Endothelial cell of umbilical vein (primary cell): ENCODE measurements around the gene SATB1.

Experiments
- EZH2 ChIP-seq: IDR thresholded peaks from 2 replicates; pipeline ENCODE4 v1.6.1; 2012; ENCODE audit warnings: borderline replicate concordance, low read depth, mild to moderate bottlenecking, moderate library complexity, low read length, inconsistent platforms; ENCODE audit not compliant: severe bottlenecking
- FOS ChIP-seq: IDR thresholded peaks from 2 replicates; pipeline ENCODE4 v1.6.1; 2011; ENCODE audit warnings: mild to moderate bottlenecking, low read length, moderate library complexity, borderline replicate concordance; ENCODE audit not compliant: insufficient read depth
- GATA2 ChIP-seq: IDR thresholded peaks from 2 replicates; pipeline ENCODE4 v1.7.0; 2011; ENCODE audit warnings: low read depth, mild to moderate bottlenecking, moderate library complexity, mixed read lengths, low read length; ENCODE audit not compliant: insufficient read length, insufficient read depth
- JUN ChIP-seq: IDR thresholded peaks from 2 replicates; pipeline ENCODE4 v1.6.1; 2011; ENCODE audit warnings: borderline replicate concordance, low read depth; ENCODE audit not compliant: insufficient read length, insufficient read depth
- MYC ChIP-seq: IDR thresholded peaks from one replicate; pipeline ENCODE4 v1.6.1; 2011; ENCODE audit warnings: mild to moderate bottlenecking, low read depth, low read length
- POLR2A ChIP-seq: IDR thresholded peaks from 2 replicates; pipeline ENCODE4 v1.6.1; 2012; ENCODE audit warnings: low read depth, mild to moderate bottlenecking, control low read depth, low read length
- POLR2AphosphoS5 ChIP-seq: IDR thresholded peaks from 2 replicates; pipeline ENCODE4 v1.6.1; 2012; ENCODE audit warnings: low read depth, mild to moderate bottlenecking, control low read depth, low read length, moderate library complexity; ENCODE audit not compliant: insufficient read depth
- TF ChIP-seq, protein P1 (sequence below), 2 donors: IDR thresholded peaks; 1 replicate in 1 of 2; 2 replicates in 1 of 2; pipeline ENCODE4 v1.5.1; 2011; ENCODE audit warnings: low read length in 2 of 2, mild to moderate bottlenecking in 2 of 2, moderate library complexity in 2 of 2, control low read depth in 1 of 2, inconsistent platforms in 1 of 2, low read depth in 1 of 2; ENCODE audit not compliant: insufficient read depth in 1 of 2; ENCODE audit errors: extremely low read depth in 1 of 2
- TF ChIP-seq, protein P2 (sequence below): IDR thresholded peaks from 2 replicates; pipeline ENCODE4 v1.6.1; 2011; ENCODE audit not compliant: insufficient read depth, insufficient read length

DNA sequence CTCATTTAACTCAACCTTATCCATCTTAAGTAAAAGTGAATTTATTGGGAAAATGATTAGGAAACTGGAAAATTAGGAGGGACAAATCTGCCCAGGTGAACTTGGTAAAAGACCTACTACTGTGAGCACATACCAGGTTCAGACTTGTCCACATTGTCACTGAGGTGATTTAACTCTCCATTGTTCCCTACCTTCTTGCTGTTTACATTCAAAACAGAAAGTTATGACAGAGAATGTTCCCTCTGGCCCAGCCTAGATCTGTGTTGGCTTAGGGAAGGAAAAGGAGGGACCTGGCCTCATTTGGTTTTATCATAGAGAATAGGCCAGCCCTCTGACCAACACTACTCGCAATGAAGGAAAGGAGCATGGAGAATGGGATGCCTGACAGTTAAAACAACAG lies 117.6 kb downstream of the SATB1 start:
- TF ChIP-seq, protein P1, sequence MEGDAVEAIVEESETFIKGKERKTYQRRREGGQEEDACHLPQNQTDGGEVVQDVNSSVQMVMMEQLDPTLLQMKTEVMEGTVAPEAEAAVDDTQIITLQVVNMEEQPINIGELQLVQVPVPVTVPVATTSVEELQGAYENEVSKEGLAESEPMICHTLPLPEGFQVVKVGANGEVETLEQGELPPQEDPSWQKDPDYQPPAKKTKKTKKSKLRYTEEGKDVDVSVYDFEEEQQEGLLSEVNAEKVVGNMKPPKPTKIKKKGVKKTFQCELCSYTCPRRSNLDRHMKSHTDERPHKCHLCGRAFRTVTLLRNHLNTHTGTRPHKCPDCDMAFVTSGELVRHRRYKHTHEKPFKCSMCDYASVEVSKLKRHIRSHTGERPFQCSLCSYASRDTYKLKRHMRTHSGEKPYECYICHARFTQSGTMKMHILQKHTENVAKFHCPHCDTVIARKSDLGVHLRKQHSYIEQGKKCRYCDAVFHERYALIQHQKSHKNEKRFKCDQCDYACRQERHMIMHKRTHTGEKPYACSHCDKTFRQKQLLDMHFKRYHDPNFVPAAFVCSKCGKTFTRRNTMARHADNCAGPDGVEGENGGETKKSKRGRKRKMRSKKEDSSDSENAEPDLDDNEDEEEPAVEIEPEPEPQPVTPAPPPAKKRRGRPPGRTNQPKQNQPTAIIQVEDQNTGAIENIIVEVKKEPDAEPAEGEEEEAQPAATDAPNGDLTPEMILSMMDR (IDR thresholded peaks at IDR 0.05; ENCODE audit: extremely low read depth in 1 of 2, insufficient read depth in 1 of 2, low read depth in 1 of 2, low read length in 2 of 2), result no peak
- TF ChIP-seq MYC (no peak), POLR2A (no peak), POLR2AphosphoS5 (no peak), EZH2 (no peak), JUN (no peak), GATA2 (no peak), FOS (no peak)
- TF ChIP-seq, protein P2, sequence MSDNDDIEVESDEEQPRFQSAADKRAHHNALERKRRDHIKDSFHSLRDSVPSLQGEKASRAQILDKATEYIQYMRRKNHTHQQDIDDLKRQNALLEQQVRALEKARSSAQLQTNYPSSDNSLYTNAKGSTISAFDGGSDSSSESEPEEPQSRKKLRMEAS, result no peak
